SK-N-SH (cell line): ENCODE measurements around the gene TRIM14. TPM values are rescaled to one million over a fixed set of nuclear protein-coding genes. Genes with fewer than 3 reads are reported as not detected.
A peak's percentile ranks its signal among the peaks of the same experiment; 100 is the strongest.
"Not testable (repeated sequence)": the region's sequence is repeated elsewhere in the genome, so short reads cannot be mapped to it uniquely, and the experiment has no call there.

ENCODE experiments used
- CTCF ChIA-PET: fragments of 300-600, 350-600 bp; formaldehyde crosslinking; extraction: SDS; loops from one replicate; lab custom pipeline; 2021; lab: Yijun Ruan, JAX
- POLR2A ChIA-PET: fragments of 350-600 bp; sonication (Branson Sonifier 250); formaldehyde crosslinking; extraction: SDS; loops from one replicate; lab custom pipeline; 2020; ENCODE audit warnings: antibody characterized with exemption, inconsistent platforms; lab: Yijun Ruan, JAX
- DNase-seq: peaks from one replicate; pipeline ENCODE4 v3.0.0; 2012
- H2AFZ ChIP-seq: fragments of 200-600 bp; sonication (generic); 2 replicates; pipeline ENCODE4 v1.8.1; 2016; ENCODE audit warnings: antibody characterized with exemption, mild to moderate bottlenecking, low read depth
- H3F3A ChIP-seq: fragments of 200-600 bp; sonication (generic); replicated peaks from 2 replicates; pipeline ENCODE3; 2016; ENCODE audit warnings: antibody characterized with exemption, mild to moderate bottlenecking; ENCODE audit not compliant: insufficient read depth
- H3K27ac ChIP-seq, 2 experiments: fragments of 200-500 bp in 1 of 2; fragments of 200-600 bp in 1 of 2; sonication (Bioruptor generic) in 1 of 2; sonication (generic), shearing (Covaris generic) in 1 of 2; 2 replicates each; pipeline versions ENCODE4 v1.5.1 to v1.6.1; 2014 to 2016; ENCODE audit warnings: low read depth in 2 of 2, inconsistent platforms in 1 of 2, low read length in 1 of 2, mild to moderate bottlenecking in 1 of 2, mixed read lengths in 1 of 2
- H3K27me3 ChIP-seq: fragments of 200-600 bp; sonication (generic), shearing (Covaris generic); 2 replicates; pipeline ENCODE4 v1.6.1; 2016; ENCODE audit warnings: mixed run types; ENCODE audit not compliant: insufficient read depth
- H3K36me3 ChIP-seq, 2 experiments: fragments of 200-500 bp in 1 of 2; fragments of 200-600 bp in 1 of 2; sonication (Bioruptor generic) in 1 of 2; sonication (generic) in 1 of 2; replicated peaks in 1 of 2; 2 replicates each; pipeline versions ENCODE3 to v1.5.1; 2014 to 2016; ENCODE audit warnings: low read length in 1 of 2, mild to moderate bottlenecking in 1 of 2; ENCODE audit not compliant: insufficient read depth in 2 of 2, control insufficient read depth in 1 of 2
- H3K4me1 ChIP-seq, 2 experiments: fragments of 200-500 bp in 1 of 2; fragments of 200-600 bp in 1 of 2; sonication (Bioruptor generic) in 1 of 2; sonication (generic), shearing (Covaris generic) in 1 of 2; 2 replicates each; pipeline versions ENCODE4 v1.5.1 to v1.6.1; 2014 to 2016; ENCODE audit warnings: low read depth in 1 of 2, low read length in 1 of 2, mixed run types in 1 of 2; ENCODE audit not compliant: insufficient read depth in 2 of 2, control insufficient read depth in 1 of 2
- H3K4me2 ChIP-seq: fragments of 200-600 bp; sonication (generic), shearing (Covaris generic); 2 replicates; pipeline ENCODE4 v1.6.1; 2017; ENCODE audit warnings: mixed run types
- H3K4me3 ChIP-seq, 2 experiments: fragments of 200-500 bp in 1 of 2; fragments of 200-600 bp in 1 of 2; sonication (Bioruptor generic) in 1 of 2; sonication (generic), shearing (Covaris generic) in 1 of 2; 2 replicates each; pipeline versions ENCODE4 v1.5.1 to v1.8.1; 2014 to 2016; ENCODE audit warnings: low read depth in 2 of 2, inconsistent platforms in 1 of 2, low read length in 1 of 2, mild to moderate bottlenecking in 1 of 2, mixed read lengths in 1 of 2, moderate library complexity in 1 of 2
- H3K79me2 ChIP-seq: fragments of 200-600 bp; sonication (generic); 2 replicates; pipeline ENCODE4 v1.8.1; 2017; ENCODE audit warnings: mild to moderate bottlenecking; ENCODE audit not compliant: insufficient read depth
- H3K9ac ChIP-seq: fragments of 200-600 bp; sonication (generic); 2 replicates; pipeline ENCODE4 v1.6.1; 2017; ENCODE audit warnings: mixed run types
- H3K9me2 ChIP-seq: fragments of 200-600 bp; sonication (generic); 2 replicates; pipeline ENCODE4 v1.6.1; 2017; ENCODE audit warnings: mixed run types
- H3K9me3 ChIP-seq: fragments of 200-600 bp; sonication (generic); 2 replicates; pipeline ENCODE4 v1.6.1; 2017; ENCODE audit warnings: mixed run types, mild to moderate bottlenecking, moderate library complexity
- H4K20me1 ChIP-seq: fragments of 200-600 bp; sonication (generic); 2 replicates; pipeline ENCODE4 v1.6.1; 2017; ENCODE audit warnings: mild to moderate bottlenecking, mixed run types; ENCODE audit not compliant: insufficient read depth
- GABPA ChIP-seq: IDR thresholded peaks from 2 replicates; pipeline ENCODE4 v1.4.0; 2012; ENCODE audit warnings: low read depth, mild to moderate bottlenecking
- GATA2 ChIP-seq: sonication (generic); formaldehyde crosslinking; IDR thresholded peaks from 2 replicates; pipeline ENCODE4 v1.5.0; 2020; ENCODE audit warnings: mild to moderate bottlenecking, missing genetic modification reagents
- MXI1 ChIP-seq: IDR thresholded peaks from 2 replicates; pipeline ENCODE4 v1.6.1; 2012; ENCODE audit warnings: mild to moderate bottlenecking, low read depth, low read length, improper control_type of control experiment
- NFIC ChIP-seq: IDR thresholded peaks from 2 replicates; pipeline ENCODE4 v1.4.0; 2012; ENCODE audit warnings: borderline replicate concordance
- POLR2AphosphoS5 ChIP-seq: IDR thresholded peaks from 2 replicates; pipeline ENCODE4 v1.6.1; 2012; ENCODE audit warnings: low read depth, low read length
- RXRA ChIP-seq: IDR thresholded peaks from 2 replicates; pipeline ENCODE4 v1.4.0; 2012; ENCODE audit warnings: low read depth, mild to moderate bottlenecking, borderline replicate concordance
- TEAD4 ChIP-seq: IDR thresholded peaks from 2 replicates; pipeline ENCODE4 v1.4.0; 2012; ENCODE audit warnings: mild to moderate bottlenecking, borderline replicate concordance; ENCODE audit not compliant: insufficient read depth
- USF2 ChIP-seq: fragments of 150-350 bp; IDR thresholded peaks from 2 replicates; pipeline ENCODE4 v1.6.1; 2017; ENCODE audit warnings: antibody characterized with exemption, low read length, low read depth, borderline replicate concordance
- WGBS: methylation state at CpG from one replicate; pipeline ENCODE4 v1.1.6; 2017; ENCODE audit warnings: low lambda C conversion rate; 5-methylcytosine and 5-hydroxymethylcytosine counted together
- polyA plus RNA-seq, 3 experiments: library from polyadenylated mRNA; depleted of rRNA; stranded (reverse); fragments of >200 nt; gene quantifications; 2 replicates each; pipeline ENCODE4 v1.2.3, GENCODE V29; 2012
- TF ChIP-seq, protein P1 (sequence below): fragments of 150-350 bp; IDR thresholded peaks from 2 replicates; pipeline ENCODE4 v1.6.1; 2016; ENCODE audit warnings: mild to moderate bottlenecking, low read depth, low read length
- TF ChIP-seq, protein P2 (sequence below): IDR thresholded peaks from 2 replicates; pipeline ENCODE4 v1.6.1; 2012; ENCODE audit warnings: mild to moderate bottlenecking, low read depth, low read length, moderate library complexity

The TRIM14 gene
- polyA plus RNA-seq, 1 of the 3 experiments (the other 2 are of a cell fraction), result 15.3 TPM

DNA sequence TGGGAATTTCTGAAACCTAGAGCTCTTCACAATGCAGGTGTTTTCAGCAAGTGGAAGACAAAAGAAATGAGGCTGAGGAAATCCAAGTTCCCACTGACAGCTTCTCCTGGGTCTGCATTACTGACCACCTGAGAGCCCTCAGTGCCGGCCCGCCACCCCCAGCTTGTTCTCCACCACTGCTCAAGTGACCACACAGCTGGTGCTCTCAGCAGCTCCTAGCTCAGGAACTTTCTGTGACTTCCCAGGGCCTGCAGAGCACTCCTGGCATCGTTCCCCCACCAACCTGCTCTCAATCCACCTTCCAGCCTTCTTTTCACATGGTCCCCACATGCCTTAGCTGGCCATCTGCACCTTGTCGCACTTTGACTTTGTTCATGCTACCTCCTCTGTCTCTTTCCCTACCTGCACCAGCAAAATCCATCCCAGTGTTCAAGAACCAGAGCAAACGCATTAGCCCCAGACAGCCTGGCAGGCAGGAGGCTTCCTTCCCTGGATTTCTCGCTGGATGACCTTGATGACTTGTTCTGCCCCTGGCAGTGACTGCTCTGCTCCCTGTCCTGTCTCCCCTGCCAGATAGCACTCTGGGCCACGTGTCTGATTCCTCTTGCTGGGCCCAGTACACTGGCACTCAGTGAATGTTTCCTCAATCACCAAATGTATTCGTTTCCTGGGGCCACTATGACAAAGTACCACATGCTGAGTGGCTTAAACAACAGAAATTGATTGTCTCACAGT is 97.5 kb downstream of the TRIM14 start:
- H3K79me2 ChIP-seq, result no peaks in the 10 kb centered on the region
- H3K27me3 ChIP-seq, result no peaks in the 10 kb centered on the region
- H3K9me3 ChIP-seq, result no peaks in the 10 kb centered on the region
- no peak overlapping the region for H2AFZ ChIP-seq
- peaks cover 9% of the 10 kb centered on the region for H3F3A ChIP-seq
- no peak overlapping the region for H3K9ac ChIP-seq
- 87% methylated on average over 8 of the region's 8 CpGs for WGBS
- no peak overlapping the region for H3K4me3 ChIP-seq
- peaks cover 0 to 16% of the 10 kb centered on the region in 2 experiments; a peak in 2 of 4 replicates for H3K4me1 ChIP-seq
- CTCF ChIA-PET, result interaction anchor here (0.9 to 7.6 kb wide), 4 partner anchors 12 to 98 kb away, joined by 3 to 44 read pairs (median 19); partner anchors contain the start of genes ANP32B and TRMO
- POLR2A ChIA-PET, result interaction anchor here (1.5 to 1.6 kb wide), 2 partner anchors 37 to 39 kb away, joined by 4 to 5 read pairs; partner anchors contain the start of gene ANP32B
- no peaks in the 10 kb centered on the region for H3K9me2 ChIP-seq
- TF ChIP-seq GABPA (no peak), MXI1 (peak; percentile 86)
- peak; percentile 50 for DNase-seq
- H4K20me1 ChIP-seq, result no peaks in the 10 kb centered on the region
- H3K36me3 ChIP-seq, result peaks cover 20 to 24% of the 10 kb centered on the region in 2 experiments
- peak overlapping the region in 1 of 2 experiments; percentile 60; a peak in 2 of 4 replicates for H3K27ac ChIP-seq
- no peak overlapping the region for H3K4me2 ChIP-seq

DNA sequence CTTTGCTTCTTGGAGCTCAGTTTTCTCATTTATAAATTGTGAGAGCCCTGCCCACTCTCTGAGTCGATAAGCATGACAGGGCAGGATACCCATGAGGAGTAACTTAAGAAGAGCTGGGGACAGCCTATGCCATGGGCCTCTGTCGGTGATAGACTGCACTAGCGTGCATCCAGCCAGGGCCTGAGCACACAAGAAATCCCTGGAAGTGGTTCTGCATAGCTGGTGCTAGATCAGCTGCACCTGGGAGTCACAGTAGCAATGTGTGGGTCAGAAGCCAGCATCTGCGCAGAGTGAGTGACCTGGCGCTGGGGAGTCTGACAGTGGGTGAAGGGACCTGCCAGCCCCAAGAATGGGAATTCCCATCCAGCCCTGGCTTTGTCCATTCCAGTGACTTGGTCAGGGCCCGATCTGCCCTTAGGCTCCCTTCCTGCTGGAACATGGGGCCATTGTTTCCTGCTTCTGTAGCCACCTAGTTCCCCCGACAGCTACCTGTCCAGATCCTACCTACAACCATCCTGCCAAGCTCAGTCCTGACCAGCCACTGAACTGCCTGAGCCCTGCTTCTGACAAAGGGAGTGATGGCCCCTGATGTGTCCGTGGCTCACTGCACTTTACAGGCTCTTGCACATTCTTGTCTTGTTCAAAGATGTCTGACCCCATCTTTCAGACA is 98.4 kb downstream of the TRIM14 start:
- no peak overlapping the region for H3K4me3 ChIP-seq
- WGBS, result 96% methylated on average over 7 of the region's 8 CpGs
- peaks cover 0 to 16% of the 10 kb centered on the region in 2 experiments; a peak in 2 of 4 replicates for H3K4me1 ChIP-seq
- CTCF ChIA-PET, result interaction anchor here (0.9 to 7.6 kb wide), 4 partner anchors 13 to 97 kb away, joined by 3 to 44 read pairs (median 19); partner anchors contain the start of genes ANP32B and TRMO
- no peak overlapping the region for H3K4me2 ChIP-seq
- no peaks in the 10 kb centered on the region for H3K9me3 ChIP-seq
- H3K27ac ChIP-seq, result peak overlapping the region in 1 of 2 experiments; percentile 60; a peak in 1 of 4 replicates
- H3K36me3 ChIP-seq, result peaks cover 29 to 32% of the 10 kb centered on the region in 2 experiments
- no peak overlapping the region for H3K9ac ChIP-seq
- POLR2A ChIA-PET, result interaction anchor here (0.7 to 1.6 kb wide), 3 partner anchors 24 to 38 kb away, joined by 3 to 5 read pairs (median 4); partner anchors contain the start of gene ANP32B
- peaks cover 9% of the 10 kb centered on the region for H3F3A ChIP-seq
- no peak for DNase-seq
- no peaks in the 10 kb centered on the region for H4K20me1 ChIP-seq
- H3K27me3 ChIP-seq, result no peaks in the 10 kb centered on the region
- no peaks in the 10 kb centered on the region for H3K79me2 ChIP-seq
- no peak for TF ChIP-seq POLR2AphosphoS5
- no peak for TF ChIP-seq NFIC
- TF ChIP-seq, protein P1, sequence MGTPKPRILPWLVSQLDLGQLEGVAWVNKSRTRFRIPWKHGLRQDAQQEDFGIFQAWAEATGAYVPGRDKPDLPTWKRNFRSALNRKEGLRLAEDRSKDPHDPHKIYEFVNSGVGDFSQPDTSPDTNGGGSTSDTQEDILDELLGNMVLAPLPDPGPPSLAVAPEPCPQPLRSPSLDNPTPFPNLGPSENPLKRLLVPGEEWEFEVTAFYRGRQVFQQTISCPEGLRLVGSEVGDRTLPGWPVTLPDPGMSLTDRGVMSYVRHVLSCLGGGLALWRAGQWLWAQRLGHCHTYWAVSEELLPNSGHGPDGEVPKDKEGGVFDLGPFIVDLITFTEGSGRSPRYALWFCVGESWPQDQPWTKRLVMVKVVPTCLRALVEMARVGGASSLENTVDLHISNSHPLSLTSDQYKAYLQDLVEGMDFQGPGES, result no peak
- TF ChIP-seq GATA2 (CRISPR knock-in tag), result no peak
- TF ChIP-seq, protein P2, sequence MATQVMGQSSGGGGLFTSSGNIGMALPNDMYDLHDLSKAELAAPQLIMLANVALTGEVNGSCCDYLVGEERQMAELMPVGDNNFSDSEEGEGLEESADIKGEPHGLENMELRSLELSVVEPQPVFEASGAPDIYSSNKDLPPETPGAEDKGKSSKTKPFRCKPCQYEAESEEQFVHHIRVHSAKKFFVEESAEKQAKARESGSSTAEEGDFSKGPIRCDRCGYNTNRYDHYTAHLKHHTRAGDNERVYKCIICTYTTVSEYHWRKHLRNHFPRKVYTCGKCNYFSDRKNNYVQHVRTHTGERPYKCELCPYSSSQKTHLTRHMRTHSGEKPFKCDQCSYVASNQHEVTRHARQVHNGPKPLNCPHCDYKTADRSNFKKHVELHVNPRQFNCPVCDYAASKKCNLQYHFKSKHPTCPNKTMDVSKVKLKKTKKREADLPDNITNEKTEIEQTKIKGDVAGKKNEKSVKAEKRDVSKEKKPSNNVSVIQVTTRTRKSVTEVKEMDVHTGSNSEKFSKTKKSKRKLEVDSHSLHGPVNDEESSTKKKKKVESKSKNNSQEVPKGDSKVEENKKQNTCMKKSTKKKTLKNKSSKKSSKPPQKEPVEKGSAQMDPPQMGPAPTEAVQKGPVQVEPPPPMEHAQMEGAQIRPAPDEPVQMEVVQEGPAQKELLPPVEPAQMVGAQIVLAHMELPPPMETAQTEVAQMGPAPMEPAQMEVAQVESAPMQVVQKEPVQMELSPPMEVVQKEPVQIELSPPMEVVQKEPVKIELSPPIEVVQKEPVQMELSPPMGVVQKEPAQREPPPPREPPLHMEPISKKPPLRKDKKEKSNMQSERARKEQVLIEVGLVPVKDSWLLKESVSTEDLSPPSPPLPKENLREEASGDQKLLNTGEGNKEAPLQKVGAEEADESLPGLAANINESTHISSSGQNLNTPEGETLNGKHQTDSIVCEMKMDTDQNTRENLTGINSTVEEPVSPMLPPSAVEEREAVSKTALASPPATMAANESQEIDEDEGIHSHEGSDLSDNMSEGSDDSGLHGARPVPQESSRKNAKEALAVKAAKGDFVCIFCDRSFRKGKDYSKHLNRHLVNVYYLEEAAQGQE, result no peak
- TF ChIP-seq RXRA, result no peak
- TF ChIP-seq TEAD4, result no peak
- no peak for TF ChIP-seq USF2
- no peak overlapping the region for H2AFZ ChIP-seq
- H3K9me2 ChIP-seq, result no peaks in the 10 kb centered on the region

DNA sequence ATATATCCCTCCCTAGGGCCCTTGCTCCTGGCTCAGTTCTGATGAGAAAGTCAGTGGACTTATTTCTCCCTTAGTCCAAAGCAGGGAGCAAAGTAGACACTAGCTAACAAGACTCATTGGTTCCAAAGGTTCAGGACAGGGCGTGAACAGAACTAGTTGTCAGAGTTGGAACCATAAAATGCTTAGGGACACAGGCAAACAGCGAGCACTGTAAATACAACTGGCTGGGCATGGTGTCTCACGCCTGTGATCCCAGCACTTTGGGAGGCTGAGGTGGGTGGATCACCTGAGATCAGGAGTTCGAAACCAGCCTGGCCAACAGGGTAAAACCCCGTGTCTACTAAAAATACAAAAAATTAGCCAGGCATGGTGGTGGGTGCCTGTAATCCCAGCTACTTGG is 99.2 kb downstream of the TRIM14 start:
- H4K20me1 ChIP-seq, H3K9ac ChIP-seq, H3F3A ChIP-seq, H3K9me3 ChIP-seq, DNase-seq, H3K27me3 ChIP-seq, H2AFZ ChIP-seq, H3K79me2 ChIP-seq, H3K4me3 ChIP-seq, H3K9me2 ChIP-seq, H3K4me2 ChIP-seq, H3K27ac ChIP-seq: not testable (repeated sequence)
- Histone ChIP-seq H3K4me1 (peaks cover 0 to 16% of the 10 kb centered on the region in 2 experiments; a peak in 2 of 4 replicates), H3K36me3 (peaks cover 35 to 36% of the 10 kb centered on the region in 2 experiments)
- ChIA-PET CTCF (interaction anchor here (5.4 to 7.6 kb wide), 2 partner anchors 14 to 97 kb away, joined by 34 to 44 read pairs; partner anchors contain the start of gene TRMO), POLR2A (interaction anchor here (1.6 kb wide), 1 partner anchor 37 kb away, joined by 5 read pairs; the partner anchor contains the start of gene ANP32B)
- 89% methylated on average over 5 of the region's 5 CpGs for WGBS
